HG02973 (cell line): ENCODE results near the gene FAM151A.

Source experiments
- ATAC-seq: cut with Tn5 transposase; IDR thresholded peaks from one replicate; pipeline ENCODE4 v1.9.1; 2021; ENCODE audit warnings: moderate library complexity; ENCODE audit not compliant: unreplicated experiment

FAM151A gene

GRCh38 chr1:54623216-54624007 lies at the start of gene FAM151A:
Gene FAM151A, minus strand, starts transcription at chr1:54623525. Its CDS starts 130 bp downstream, at chr1:54623395.
- no peak for ATAC-seq

- ATAC-seq: peak; percentile 65
These were observed 48.8 kb upstream of the FAM151A start for GRCh38 chr1:54671985-54672608.

DNA sequence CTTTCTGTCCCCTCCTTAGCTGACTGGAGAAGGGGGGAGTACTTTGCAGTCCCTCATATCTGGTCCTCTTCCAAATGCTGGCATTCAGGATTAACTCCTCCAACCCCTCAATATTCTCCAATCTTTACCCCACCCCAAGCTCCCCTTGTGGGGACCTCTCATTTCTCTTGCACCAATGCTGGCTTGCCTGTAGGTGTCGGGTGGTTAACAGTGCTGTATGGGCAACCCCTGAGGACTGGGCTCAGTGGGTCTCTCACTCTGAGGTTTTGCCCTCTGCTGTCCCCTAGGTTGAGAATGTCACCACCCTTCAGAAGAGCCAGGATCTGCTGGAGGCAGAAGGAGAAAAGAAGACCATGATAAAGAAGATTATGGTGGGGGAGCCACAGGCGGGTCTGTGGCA lies 45.2 kb upstream of the FAM151A start:
- no peak for ATAC-seq

GRCh38 chr1:54667797-54668196 lies 44.5 kb upstream of the FAM151A start:
- ATAC-seq: no peak

DNA sequence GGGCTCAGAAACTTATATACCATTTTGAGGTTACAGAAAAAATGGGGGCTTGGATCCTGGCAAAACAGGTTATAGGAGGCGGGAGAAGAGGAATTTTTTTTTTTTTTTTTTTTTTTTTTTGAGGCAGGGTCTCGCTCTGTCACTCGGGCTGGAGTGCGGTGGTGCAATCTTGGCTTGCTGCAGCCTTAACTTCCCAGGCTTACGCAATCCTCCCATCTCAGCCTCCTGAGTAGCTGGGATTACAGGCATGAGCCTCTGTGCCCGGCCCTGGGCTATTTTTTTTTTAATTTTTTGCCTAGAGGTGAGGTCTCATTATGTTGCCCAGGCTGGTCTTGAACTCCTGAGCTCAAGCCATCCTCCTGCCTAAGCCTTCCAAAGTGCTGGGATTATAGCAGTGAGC lies 43.0 kb upstream of the FAM151A start:
- no peak for ATAC-seq

- ATAC-seq: no peak
These were observed 42.5 kb upstream of the FAM151A start for GRCh38 chr1:54665852-54666251.

DNA sequence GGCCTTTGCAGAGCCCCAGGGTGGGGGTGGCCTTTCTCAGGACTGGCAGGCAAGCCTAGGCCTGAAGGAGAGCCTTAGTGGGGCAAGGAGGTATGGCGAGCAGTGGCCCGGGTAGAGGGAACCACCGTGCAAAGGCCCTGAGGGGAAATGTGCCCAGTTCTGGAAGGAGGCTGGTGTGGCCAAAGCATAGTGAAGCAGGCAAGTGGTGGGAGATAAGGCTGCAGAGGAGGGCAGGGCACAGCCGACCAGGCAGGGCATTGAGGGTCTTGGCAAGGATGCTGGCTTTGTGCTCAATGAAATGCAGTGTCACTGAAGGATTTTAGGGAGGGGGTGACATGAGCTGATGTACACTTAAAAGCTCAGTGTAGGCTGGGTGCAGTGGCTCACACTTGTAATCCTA lies 41.0 kb upstream of the FAM151A start:
- ATAC-seq: no peak

DNA sequence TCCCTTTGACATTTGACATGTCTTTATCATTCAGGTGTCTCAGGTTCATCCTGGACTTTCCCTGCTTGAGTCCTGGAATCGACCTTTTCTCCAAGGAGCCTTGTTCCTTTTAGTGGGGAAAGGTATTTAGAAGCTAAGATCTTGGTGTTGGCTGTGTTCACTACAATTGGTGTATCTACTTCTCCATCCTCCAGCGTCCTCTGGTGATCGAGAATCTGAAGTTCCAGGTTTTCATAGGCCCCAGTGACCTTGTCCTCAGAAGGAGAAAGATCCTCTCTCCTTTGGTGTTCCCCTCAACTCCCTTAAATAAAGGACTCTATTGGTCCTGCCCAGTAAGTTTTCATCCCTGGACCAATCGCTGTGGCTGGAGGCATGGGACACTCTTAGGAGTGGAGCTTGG lies 40.4 kb upstream of the FAM151A start:
- ATAC-seq: no peak

DNA sequence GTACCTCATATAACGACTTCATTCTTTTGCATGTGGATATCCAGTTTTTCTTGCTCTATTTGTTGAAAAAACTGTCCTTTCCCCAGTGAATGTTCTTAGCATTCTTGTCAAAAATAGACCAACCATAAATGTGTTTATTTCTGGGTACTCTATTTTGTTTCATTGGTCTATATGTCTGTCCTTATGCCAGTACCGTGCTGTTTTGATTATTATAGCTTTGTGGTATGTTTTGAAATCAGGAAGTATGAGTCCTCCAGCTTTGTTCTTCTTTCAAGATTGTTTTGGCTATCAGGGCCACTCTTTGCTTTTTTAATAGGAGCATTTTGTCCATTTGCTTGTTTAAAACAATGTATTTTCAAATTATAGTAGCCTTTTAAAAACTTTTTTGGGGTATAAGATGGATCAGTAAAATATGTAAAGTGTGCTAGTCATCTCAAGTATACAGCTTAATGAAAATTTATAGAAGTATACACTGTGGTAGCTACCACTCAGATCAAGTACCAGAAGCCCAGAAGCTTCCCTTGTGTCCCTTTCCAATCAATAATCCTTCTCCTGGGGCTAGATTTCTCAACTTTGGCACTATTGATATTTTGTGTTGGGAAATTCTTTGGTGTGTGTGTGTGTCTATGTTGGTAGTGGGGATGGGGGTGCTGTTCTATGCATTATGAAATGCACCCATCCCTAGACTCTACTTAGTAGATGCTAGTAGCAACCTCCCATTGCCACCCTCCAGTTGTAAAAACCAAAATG lies 35.0 kb upstream of the FAM151A start:
- no peak for ATAC-seq

GRCh38 chr1:54653036-54653435 lies 29.7 kb upstream of the FAM151A start:
- no peak for ATAC-seq

DNA sequence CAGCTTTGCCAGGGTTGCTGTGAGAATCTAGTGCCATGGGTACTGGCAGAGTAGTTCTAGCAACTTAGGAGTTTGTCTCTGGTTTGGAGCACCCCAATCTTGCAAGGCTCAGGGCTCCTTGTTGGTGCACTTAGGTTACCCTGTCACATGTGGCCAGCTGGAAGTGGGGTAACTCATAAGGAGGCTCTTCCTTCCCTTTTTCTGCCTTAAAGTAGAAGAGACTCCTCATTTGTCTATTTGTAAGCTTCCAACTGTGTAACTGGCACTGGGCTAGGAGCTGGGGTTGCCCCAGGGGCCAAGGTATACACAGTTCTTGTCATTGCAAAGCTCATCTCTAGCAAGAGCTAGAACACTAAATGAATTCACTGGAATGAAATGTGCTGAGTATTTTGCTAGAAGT lies 28.8 kb upstream of the FAM151A start:
- ATAC-seq: no peak

GRCh38 chr1:54651608-54652007 lies 28.3 kb upstream of the FAM151A start:
- no peak for ATAC-seq

GRCh38 chr1:54650417-54650816 lies 27.1 kb upstream of the FAM151A start:
- ATAC-seq: no peak

DNA sequence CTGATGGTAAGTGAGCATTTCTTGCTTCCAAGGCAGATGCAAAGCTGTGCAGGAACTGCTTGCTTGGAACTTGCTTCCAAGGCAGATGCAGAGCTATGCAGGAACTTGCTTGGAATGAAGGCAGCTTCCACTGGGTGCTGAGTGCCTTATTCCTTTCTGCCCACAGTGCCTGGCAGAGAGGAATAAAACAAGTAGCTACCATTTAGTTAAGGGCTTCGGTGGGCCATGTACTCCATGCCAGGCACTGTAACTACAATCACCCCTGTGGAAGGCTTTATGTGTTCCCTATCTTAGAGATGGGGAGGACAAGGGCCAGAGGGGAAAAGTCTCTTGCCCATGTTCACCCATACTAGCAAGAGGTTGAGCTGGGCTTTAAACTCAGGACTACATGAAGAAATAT lies 26.6 kb upstream of the FAM151A start:
- no peak for ATAC-seq

GRCh38 chr1:54649130-54649898 lies 26.0 kb upstream of the FAM151A start:
- ATAC-seq: no peak

DNA sequence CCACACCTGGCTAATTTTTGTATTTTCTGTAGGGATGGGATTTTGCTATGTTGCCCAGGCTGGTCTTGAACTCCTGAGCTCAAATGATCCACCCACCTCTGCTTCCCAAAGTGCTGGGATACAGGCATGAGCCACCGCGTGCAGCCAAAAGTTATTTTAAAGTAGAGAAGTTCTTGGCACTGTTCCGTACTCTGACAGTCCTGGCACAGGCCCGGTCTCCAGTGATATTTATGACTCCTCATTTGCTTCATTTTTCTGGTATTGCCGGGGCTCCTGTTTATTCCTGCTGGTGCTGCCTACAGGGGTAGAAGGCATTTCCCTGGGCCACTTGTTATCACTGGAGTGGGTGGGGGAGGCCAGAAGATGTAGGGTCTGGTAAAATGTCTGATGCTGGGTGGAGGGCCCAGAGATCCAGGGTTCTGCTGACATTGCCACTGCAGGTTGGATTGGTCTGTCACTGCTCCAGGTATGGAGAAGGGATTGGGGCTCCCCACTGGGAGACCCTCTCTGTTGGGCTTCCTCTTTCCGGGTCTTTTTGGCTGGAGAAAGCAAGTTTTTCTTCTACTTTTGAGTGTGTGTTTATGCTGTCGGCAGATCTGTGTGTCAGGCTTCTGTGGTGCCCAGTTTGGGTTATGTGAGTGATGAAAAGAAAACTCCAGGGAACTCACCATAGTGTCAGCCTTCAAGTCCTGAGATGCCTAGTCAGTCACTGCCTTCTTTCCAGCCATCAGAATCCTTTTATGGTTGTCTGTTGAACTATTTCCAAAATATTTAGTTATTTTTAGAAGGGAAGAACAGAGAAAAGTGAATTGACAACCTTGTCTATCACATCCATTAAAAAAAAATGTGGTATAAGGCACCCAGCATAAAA lies 22.7 kb upstream of the FAM151A start:
- no peak for ATAC-seq

GRCh38 chr1:54643736-54644135 lies 20.4 kb upstream of the FAM151A start:
- ATAC-seq: no peak

- no peak for ATAC-seq
These were observed 17.8 kb upstream of the FAM151A start, which contains the start of gene MROH7 for GRCh38 chr1:54640863-54641836. Gene MROH7, plus strand, starts transcription at chr1:54641786. Its CDS starts 11,141 bp downstream, at chr1:54652927.

GRCh38 chr1:54640361-54640760 lies 17.0 kb upstream of the FAM151A start:
- ATAC-seq: no peak
